ENCODE results near the gene COL5A2.

Gene COL5A2

GRCh38 chr2:189162566-189162965 lies 17.0 kb downstream of the COL5A2 start:
- Histone ChIP-seq H3K36me3 (ENCODE audit: insufficient read depth, low read length) (no peaks in the 10 kb centered on the region), H3F3A (ENCODE audit: low read depth) (no peaks in the 10 kb centered on the region), H3K9me3 (ENCODE audit: insufficient read depth, low read depth, low read length) (no peaks in the 10 kb centered on the region), H3K79me2 (ENCODE audit: insufficient read depth, low read length) (no peaks in the 10 kb centered on the region), H3K9ac (ENCODE audit: low read depth, low read length, poor library complexity, severe bottlenecking) (no peak overlapping the region), H3K9me2 (replicated peaks; ENCODE audit: low read depth, low read length) (no peaks in the 10 kb centered on the region), H2AFZ (ENCODE audit: low read length) (no peak overlapping the region), H3K4me1 (ENCODE audit: insufficient read depth, low read length, poor library complexity, severe bottlenecking) (no peaks in the 10 kb centered on the region), H3K4me3 (ENCODE audit: low read length, poor library complexity, severe bottlenecking) (no peak overlapping the region), H3K4me2 (ENCODE audit: low read depth, low read length, poor library complexity, severe bottlenecking) (no peak overlapping the region), H4K20me1 (ENCODE audit: insufficient read depth, low read length, poor library complexity, severe bottlenecking) (no peaks in the 10 kb centered on the region), H3K27me3 (ENCODE audit: insufficient read depth, low read length, poor library complexity, severe bottlenecking) (no peaks in the 10 kb centered on the region)
- TF ChIP-seq, protein P1, sequence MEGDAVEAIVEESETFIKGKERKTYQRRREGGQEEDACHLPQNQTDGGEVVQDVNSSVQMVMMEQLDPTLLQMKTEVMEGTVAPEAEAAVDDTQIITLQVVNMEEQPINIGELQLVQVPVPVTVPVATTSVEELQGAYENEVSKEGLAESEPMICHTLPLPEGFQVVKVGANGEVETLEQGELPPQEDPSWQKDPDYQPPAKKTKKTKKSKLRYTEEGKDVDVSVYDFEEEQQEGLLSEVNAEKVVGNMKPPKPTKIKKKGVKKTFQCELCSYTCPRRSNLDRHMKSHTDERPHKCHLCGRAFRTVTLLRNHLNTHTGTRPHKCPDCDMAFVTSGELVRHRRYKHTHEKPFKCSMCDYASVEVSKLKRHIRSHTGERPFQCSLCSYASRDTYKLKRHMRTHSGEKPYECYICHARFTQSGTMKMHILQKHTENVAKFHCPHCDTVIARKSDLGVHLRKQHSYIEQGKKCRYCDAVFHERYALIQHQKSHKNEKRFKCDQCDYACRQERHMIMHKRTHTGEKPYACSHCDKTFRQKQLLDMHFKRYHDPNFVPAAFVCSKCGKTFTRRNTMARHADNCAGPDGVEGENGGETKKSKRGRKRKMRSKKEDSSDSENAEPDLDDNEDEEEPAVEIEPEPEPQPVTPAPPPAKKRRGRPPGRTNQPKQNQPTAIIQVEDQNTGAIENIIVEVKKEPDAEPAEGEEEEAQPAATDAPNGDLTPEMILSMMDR (conservative IDR thresholded peaks at IDR 0.05; ENCODE audit: low read length) = no peak
- TF ChIP-seq EZH2phosphoT487 (IDR thresholded peaks at IDR 0.05; ENCODE audit: borderline replicate concordance) = no peak

GRCh38 chr2:189161894-189162293 lies 17.7 kb downstream of the COL5A2 start:
- H3K36me3 ChIP-seq (ENCODE audit: insufficient read depth, low read length) = no peaks in the 10 kb centered on the region
- no peaks in the 10 kb centered on the region for H3K27me3 ChIP-seq (ENCODE audit: insufficient read depth, low read length, poor library complexity, severe bottlenecking)
- H3F3A ChIP-seq (ENCODE audit: low read depth) = no peaks in the 10 kb centered on the region
- H2AFZ ChIP-seq (ENCODE audit: low read length) = no peak overlapping the region
- H4K20me1 ChIP-seq (ENCODE audit: insufficient read depth, low read length, poor library complexity, severe bottlenecking) = no peaks in the 10 kb centered on the region
- no peaks in the 10 kb centered on the region for H3K9me2 ChIP-seq (replicated peaks; ENCODE audit: low read depth, low read length)
- no peak overlapping the region for H3K9ac ChIP-seq (ENCODE audit: low read depth, low read length, poor library complexity, severe bottlenecking)
- H3K9me3 ChIP-seq (ENCODE audit: insufficient read depth, low read depth, low read length) = no peaks in the 10 kb centered on the region
- no peaks in the 10 kb centered on the region for H3K4me1 ChIP-seq (ENCODE audit: insufficient read depth, low read length, poor library complexity, severe bottlenecking)
- H3K4me2 ChIP-seq (ENCODE audit: low read depth, low read length, poor library complexity, severe bottlenecking) = no peak overlapping the region
- TF ChIP-seq EZH2phosphoT487 (IDR thresholded peaks at IDR 0.05; ENCODE audit: borderline replicate concordance) = no peak
- TF ChIP-seq, protein P1 (conservative IDR thresholded peaks at IDR 0.05; ENCODE audit: low read length) = no peak
- no peak overlapping the region for H3K4me3 ChIP-seq (ENCODE audit: low read length, poor library complexity, severe bottlenecking)
- no peaks in the 10 kb centered on the region for H3K79me2 ChIP-seq (ENCODE audit: insufficient read depth, low read length)

DNA sequence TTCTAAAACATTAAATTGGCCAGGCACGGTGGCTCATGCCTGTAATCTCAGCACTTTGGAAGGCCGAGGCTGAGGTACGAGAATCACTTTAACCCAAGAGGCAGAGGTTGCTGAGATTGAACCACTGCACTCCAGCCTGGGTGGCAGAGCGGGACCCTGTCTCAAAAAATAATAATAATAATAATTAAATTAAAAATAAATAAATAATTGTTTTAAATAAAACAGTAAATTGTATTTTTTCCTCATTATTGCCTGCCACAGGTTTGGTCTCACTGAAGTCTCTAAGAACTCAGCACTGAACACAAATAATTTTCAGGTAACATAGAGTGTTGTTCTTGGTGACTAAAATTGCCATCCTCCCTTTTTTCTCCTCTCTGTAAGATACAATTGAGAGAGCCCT lies 19.8 kb downstream of the COL5A2 start:
- no peaks in the 10 kb centered on the region for H3F3A ChIP-seq (ENCODE audit: low read depth)

More for the DNA sequence above, 19.8 kb downstream of the COL5A2 start:
- TF ChIP-seq EZH2phosphoT487 (IDR thresholded peaks at IDR 0.05; ENCODE audit: borderline replicate concordance) = no peak
- TF ChIP-seq, protein P1 (conservative IDR thresholded peaks at IDR 0.05; ENCODE audit: low read length) = no peak
- no peaks in the 10 kb centered on the region for H4K20me1 ChIP-seq (ENCODE audit: insufficient read depth, low read length, poor library complexity, severe bottlenecking)
- H3K4me3 ChIP-seq (ENCODE audit: low read length, poor library complexity, severe bottlenecking) = no peak overlapping the region
- H2AFZ ChIP-seq (ENCODE audit: low read length) = no peak overlapping the region
- H3K27me3 ChIP-seq (ENCODE audit: insufficient read depth, low read length, poor library complexity, severe bottlenecking) = no peaks in the 10 kb centered on the region
- H3K79me2 ChIP-seq (ENCODE audit: insufficient read depth, low read length) = no peaks in the 10 kb centered on the region
- H3K4me1 ChIP-seq (ENCODE audit: insufficient read depth, low read length, poor library complexity, severe bottlenecking) = no peaks in the 10 kb centered on the region
- no peak overlapping the region for H3K9ac ChIP-seq (ENCODE audit: low read depth, low read length, poor library complexity, severe bottlenecking)
- H3K4me2 ChIP-seq (ENCODE audit: low read depth, low read length, poor library complexity, severe bottlenecking) = no peak overlapping the region
- H3K36me3 ChIP-seq (ENCODE audit: insufficient read depth, low read length) = no peaks in the 10 kb centered on the region
- no peaks in the 10 kb centered on the region for H3K9me3 ChIP-seq (ENCODE audit: insufficient read depth, low read depth, low read length)
- H3K9me2 ChIP-seq (replicated peaks; ENCODE audit: low read depth, low read length) = no peaks in the 10 kb centered on the region
